ENCODE results near the gene DCP1A. TPM values are rescaled to one million over a fixed set of nuclear protein-coding genes. Genes with fewer than 3 reads are reported as not detected.
"Not testable (repeated sequence)": the region's sequence is repeated elsewhere in the genome, so short reads cannot be mapped to it uniquely, and the experiment has no call there.

DCP1A gene
- total RNA-seq, 1 experiment from 2014 or later: 18.6 TPM

GRCh38 chr3:53337167-53337940 is 10.0 kb downstream of the DCP1A start:
- no peak for DNase-seq (ENCODE audit: low read depth, low spot score)
- in situ Hi-C loops (cut with HindIII; ENCODE audit: low pct_unique_long_range_greater_than_20kb, low sequenced_read_pairs): no loop called here

DNA sequence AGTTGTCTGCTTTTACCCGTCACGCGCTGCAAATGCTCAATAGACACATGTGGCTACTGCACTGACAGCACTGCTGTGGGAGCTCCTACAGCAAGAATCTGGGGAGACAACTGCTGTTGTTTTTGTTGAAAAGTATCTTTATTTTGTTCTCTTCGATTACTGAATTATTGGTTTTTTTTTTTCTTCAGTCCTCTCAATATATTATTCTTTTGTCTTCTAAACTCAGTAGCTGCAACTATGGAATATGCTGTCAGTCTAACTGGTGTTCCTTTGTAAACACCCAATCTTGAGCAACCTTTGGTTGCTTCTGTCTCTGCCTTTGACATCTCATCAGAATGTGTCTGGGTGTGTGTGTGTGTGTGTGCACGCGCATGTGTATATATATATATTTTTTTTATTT is 12.6 kb downstream of the DCP1A start:
- in situ Hi-C loops (cut with HindIII; ENCODE audit: low pct_unique_long_range_greater_than_20kb, low sequenced_read_pairs): no loop called here
- DNase-seq (ENCODE audit: low read depth, low spot score): no peak

DNA sequence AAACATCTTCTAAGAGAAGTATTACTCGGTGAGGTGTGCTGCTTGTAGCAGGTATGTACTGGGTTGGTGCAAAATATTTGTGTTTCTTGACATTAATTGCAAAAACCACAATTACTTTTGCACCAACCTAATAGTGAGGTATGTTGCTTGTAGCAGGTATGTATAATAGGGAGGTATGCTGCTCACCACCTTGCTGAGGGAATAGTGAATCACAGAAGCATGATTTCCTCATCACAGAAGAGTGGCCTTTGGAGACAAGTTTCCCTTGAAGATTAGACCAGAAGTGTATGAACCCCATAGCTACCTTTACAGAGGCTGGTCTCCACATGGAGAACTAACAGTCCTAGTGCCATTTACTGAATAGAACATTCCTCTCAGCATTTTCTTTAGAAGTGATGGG is 15.5 kb downstream of the DCP1A start:
- no peak for DNase-seq (ENCODE audit: low read depth, low spot score)
- in situ Hi-C loops (cut with HindIII; ENCODE audit: low pct_unique_long_range_greater_than_20kb, low sequenced_read_pairs): no loop called here

GRCh38 chr3:53329897-53330296 is 17.4 kb downstream of the DCP1A start:
- no peak for DNase-seq (ENCODE audit: low read depth, low spot score)
- in situ Hi-C loops (cut with HindIII; ENCODE audit: low pct_unique_long_range_greater_than_20kb, low sequenced_read_pairs): no loop called here

GRCh38 chr3:53328746-53329145 is 18.6 kb downstream of the DCP1A start:
- DNase-seq (ENCODE audit: low read depth, low spot score): no peak
- in situ Hi-C loops (cut with HindIII; ENCODE audit: low pct_unique_long_range_greater_than_20kb, low sequenced_read_pairs): no loop called here

DNA sequence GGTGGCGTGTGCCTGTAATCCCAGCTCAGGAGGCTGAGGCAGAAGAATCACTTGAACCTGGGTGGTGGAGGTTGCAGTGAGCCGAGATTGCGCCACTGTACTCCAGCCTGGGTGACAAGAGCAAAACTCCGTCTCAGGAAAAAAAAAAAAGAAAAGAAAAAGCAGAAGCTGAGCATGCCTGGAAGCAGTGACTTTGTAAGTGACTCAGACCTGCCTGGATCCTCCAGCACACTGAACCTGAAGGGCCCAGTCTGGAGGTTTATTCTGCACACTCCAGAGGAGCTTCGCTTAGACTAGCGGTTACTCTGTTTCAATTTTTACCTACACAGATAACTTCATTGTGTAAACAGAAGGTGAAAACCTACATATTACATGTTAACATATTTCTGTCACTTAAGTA is 19.4 kb downstream of the DCP1A start:
- DNase-seq (ENCODE audit: low read depth, low spot score); in situ Hi-C loops (cut with HindIII; ENCODE audit: low pct_unique_long_range_greater_than_20kb, low sequenced_read_pairs): not testable (repeated sequence)

DNA sequence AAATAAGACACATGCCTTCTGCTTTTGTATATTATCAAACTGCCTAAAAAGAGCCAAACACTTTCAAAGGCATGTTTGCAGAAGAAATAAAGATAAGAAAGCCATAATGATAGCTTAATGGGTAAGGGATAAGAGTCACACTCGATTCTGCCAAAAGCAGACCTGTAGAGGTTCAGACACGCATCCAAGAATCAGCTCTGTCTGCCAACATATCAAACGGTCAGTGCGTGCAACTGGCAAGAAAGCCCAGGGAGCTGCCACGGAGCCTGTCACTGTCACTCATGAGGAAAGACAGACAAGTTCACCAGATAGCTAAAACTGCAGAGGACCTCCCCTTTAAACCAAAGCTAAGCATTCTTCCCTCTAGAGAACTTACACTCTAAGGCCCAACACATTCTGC is 23.2 kb downstream of the DCP1A start:
- in situ Hi-C loops (cut with HindIII; ENCODE audit: low pct_unique_long_range_greater_than_20kb, low sequenced_read_pairs): no loop called here
- DNase-seq (ENCODE audit: low read depth, low spot score): no peak

GRCh38 chr3:53320697-53321096 is 26.6 kb downstream of the DCP1A start:
- no peak for DNase-seq (ENCODE audit: low read depth, low spot score)
- in situ Hi-C loops (cut with HindIII; ENCODE audit: low pct_unique_long_range_greater_than_20kb, low sequenced_read_pairs): no loop called here

GRCh38 chr3:53318522-53318921 is 28.8 kb downstream of the DCP1A start:
- DNase-seq (ENCODE audit: low read depth, low spot score): no peak
- in situ Hi-C loops (cut with HindIII; ENCODE audit: low pct_unique_long_range_greater_than_20kb, low sequenced_read_pairs): no loop called here

DNA sequence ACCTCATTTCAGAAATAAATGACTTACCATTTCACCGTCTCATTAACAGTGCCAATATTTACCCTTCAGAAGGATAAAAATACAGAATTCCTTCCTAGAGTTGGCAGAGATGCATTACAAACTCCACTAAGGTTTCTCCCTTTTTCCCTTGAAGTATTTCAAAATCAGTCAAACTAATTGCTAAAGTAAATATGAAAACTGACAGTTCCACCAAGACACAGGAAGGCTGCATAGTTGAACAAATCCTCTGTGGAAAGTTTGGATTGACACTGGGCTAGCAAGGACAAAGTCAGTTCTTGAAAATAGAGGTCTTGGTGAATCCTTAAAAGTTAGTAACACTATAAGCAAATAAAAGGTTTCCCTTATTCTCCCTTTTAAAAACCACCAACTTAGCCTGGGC is 34.5 kb downstream of the DCP1A start:
- DNase-seq (ENCODE audit: low read depth, low spot score): no peak
- in situ Hi-C loops (cut with HindIII; ENCODE audit: low pct_unique_long_range_greater_than_20kb, low sequenced_read_pairs): no loop called here

DNA sequence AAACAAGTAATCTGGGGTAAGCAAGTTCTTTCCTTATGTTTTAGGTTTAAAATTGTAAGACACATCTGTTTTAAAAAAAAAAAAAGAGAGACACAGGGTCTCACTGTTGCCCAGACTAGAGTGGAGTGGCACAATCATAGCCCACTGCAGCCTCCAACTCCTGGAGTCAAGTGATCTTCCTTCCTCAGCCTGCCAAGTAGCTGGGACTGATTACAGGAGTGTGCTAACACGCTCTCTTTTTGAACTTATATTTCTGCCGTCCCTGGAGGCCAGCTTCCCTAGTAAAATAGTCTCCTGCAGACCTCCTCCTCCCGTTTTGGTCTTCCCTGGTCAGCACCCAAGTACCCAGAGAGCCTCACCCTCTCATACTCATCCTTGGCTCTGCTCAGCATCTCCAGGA is 35.5 kb downstream of the DCP1A start:
- in situ Hi-C loops (cut with HindIII; ENCODE audit: low pct_unique_long_range_greater_than_20kb, low sequenced_read_pairs): no loop called here
- DNase-seq (ENCODE audit: low read depth, low spot score): no peak

- peak; percentile 89 for DNase-seq (ENCODE audit: low read depth, low spot score)
- in situ Hi-C loops (cut with HindIII; ENCODE audit: low pct_unique_long_range_greater_than_20kb, low sequenced_read_pairs): no loop called here
These were observed 43.4 kb downstream of the DCP1A start for GRCh38 chr3:53303957-53304356.

GRCh38 chr3:53303549-53303948 is 43.8 kb downstream of the DCP1A start:
- in situ Hi-C loops (cut with HindIII; ENCODE audit: low pct_unique_long_range_greater_than_20kb, low sequenced_read_pairs): no loop called here

DNA sequence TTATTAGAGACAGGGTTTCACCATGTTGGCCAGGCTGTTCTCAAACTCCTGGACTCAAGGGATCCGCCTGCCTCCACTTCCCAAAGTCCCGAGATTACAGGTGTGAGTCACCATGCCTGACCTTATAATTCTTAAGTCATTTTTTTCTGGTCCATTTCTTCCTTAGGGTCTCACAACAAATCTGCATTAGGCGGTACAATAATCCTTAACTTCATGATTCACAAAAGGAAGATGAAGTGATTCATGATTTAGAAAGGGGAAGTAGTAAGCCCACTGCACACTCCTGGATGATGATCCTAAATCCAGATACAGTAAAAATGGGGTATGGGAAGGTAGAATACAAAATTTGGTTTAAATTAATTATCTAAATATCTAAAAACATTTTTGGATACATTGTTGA is 46.5 kb downstream of the DCP1A start:
- no peak for DNase-seq (ENCODE audit: low read depth, low spot score)
- in situ Hi-C loops (cut with HindIII; ENCODE audit: low pct_unique_long_range_greater_than_20kb, low sequenced_read_pairs): no loop called here

More at GRCh38 chr3:53303549-53303948, 43.8 kb downstream of the DCP1A start:
- no peak for DNase-seq (ENCODE audit: low read depth, low spot score)

DNA sequence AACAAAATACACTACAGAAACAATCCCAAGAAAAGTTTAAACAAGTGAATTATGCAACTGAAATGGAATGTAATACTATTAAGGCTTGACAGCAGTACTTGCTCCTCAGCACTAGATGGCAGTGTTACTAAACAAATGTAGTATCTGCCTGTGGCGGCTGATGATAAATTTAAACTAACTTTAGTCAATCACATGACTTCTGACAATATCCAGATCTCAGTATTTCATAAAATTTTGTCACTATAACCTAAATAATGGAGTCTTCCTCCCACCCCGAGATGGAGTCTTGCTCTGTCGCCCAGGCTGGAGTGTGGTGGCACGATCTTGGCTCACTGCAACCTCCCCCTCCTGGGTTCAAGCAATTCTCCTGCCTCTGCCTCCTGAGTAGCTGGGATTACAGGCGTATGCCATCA is 47.7 kb downstream of the DCP1A start:
- in situ Hi-C loops (cut with HindIII; ENCODE audit: low pct_unique_long_range_greater_than_20kb, low sequenced_read_pairs): not testable (repeated sequence)

DNA sequence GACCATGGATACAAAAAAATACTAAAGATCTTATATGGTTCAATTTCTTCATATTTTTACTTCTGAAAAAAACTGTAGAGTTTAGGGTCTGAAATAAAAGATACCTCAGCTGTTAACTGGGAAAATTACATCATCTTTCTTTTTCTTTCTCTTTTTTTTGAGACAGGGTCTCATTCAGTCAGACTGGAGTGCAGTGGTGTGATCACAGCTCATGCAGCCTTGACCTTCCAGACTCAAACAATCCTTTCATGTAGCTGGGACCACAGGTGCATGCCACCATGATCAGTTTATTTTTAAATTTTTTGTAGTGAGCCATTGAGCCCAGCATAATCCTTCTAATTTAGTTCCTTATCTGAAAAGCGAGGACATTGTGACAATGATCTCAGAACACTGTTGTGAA is 51.9 kb downstream of the DCP1A start:
- in situ Hi-C loops (cut with HindIII; ENCODE audit: low pct_unique_long_range_greater_than_20kb, low sequenced_read_pairs): no loop called here
- peak; percentile 16 for DNase-seq (ENCODE audit: low read depth, low spot score)

More for the DNA sequence above, 47.7 kb downstream of the DCP1A start:
- DNase-seq (ENCODE audit: low read depth, low spot score): peak; percentile 64

DNA sequence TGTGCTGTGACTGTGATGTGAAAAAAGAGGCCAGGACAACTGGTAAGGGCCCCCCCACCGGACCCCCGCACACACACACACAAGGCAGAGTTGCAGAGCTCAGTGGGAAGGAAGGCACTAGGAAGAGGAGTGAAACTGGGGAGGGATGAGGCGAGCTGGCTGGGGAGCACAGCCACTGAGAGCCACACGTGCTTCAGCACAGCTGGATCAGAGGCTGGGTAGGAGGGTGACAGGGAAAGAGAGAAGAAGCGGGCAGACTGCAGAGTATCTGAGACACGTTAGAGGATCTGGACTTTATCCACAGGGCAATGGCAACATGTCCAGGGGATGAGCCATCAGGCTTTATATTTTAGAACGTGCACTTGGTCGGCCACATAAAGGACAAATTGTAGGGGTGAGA is 53.5 kb downstream of the DCP1A start:
- in situ Hi-C loops (cut with HindIII; ENCODE audit: low pct_unique_long_range_greater_than_20kb, low sequenced_read_pairs): no loop called here
- no peak for DNase-seq (ENCODE audit: low read depth, low spot score)

DNA sequence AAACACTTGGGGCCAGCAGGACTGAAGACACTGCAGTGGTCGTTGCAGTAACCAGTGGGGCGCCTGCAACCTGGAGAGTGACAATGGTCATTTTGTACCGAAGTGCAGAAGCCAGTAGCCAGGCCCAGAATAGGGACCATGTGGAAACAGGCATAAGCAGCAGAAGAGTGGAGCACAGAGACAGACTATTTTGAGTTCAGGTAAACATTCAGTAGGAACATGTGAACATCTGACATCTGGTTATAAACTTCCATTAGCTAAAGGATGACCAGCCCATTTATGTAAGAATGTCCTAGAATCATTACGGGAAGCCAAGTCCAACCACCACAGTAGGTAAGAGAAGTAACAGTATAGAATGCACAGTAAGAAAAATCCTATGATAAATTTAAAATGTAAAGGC is 59.1 kb downstream of the DCP1A start:
- in situ Hi-C loops (cut with HindIII; ENCODE audit: low pct_unique_long_range_greater_than_20kb, low sequenced_read_pairs): no loop called here
- DNase-seq (ENCODE audit: low read depth, low spot score): no peak

- DNase-seq (ENCODE audit: low read depth, low spot score): peak; percentile 71
- in situ Hi-C loops (cut with HindIII; ENCODE audit: low pct_unique_long_range_greater_than_20kb, low sequenced_read_pairs): no loop called here
These were observed 60.2 kb downstream of the DCP1A start for GRCh38 chr3:53287131-53287629.
